ENCODE data around the gene NKX2-4.

NKX2-4 gene

GRCh38 chr20:21394551-21394950, 2.8 kb downstream of the NKX2-4 start:
- DNase-seq (ENCODE audit: low read depth): no peak
- no peak overlapping the region for H3K4me3 ChIP-seq (ENCODE audit: low read depth, low read length)
- TF ChIP-seq CTCF (IDR thresholded peaks at IDR 0.05; ENCODE audit: low read depth, low read length, missing control alignments): no peak
- in situ Hi-C loops (cut with HindIII; ENCODE audit: low sequenced_read_pairs): no loop called here

- in situ Hi-C loops (cut with HindIII; ENCODE audit: low sequenced_read_pairs): no loop called here
- no peak overlapping the region for H3K4me3 ChIP-seq (ENCODE audit: low read depth, low read length)
- no peak for TF ChIP-seq CTCF (IDR thresholded peaks at IDR 0.05; ENCODE audit: low read depth, low read length, missing control alignments)
- no peak for DNase-seq (ENCODE audit: low read depth)
Measured at GRCh38 chr20:21393816-21394519, 3.4 kb downstream of the NKX2-4 start.

- in situ Hi-C loops (cut with HindIII; ENCODE audit: low sequenced_read_pairs): no loop called here
- no peak for DNase-seq (ENCODE audit: low read depth)
- TF ChIP-seq CTCF (IDR thresholded peaks at IDR 0.05; ENCODE audit: low read depth, low read length, missing control alignments): no peak
- H3K4me3 ChIP-seq (ENCODE audit: low read depth, low read length): no peak overlapping the region
Measured at GRCh38 chr20:21393166-21393565, 4.2 kb downstream of the NKX2-4 start.

GRCh38 chr20:21391972-21392352, 5.4 kb downstream of the NKX2-4 start:
- DNase-seq (ENCODE audit: low read depth): no peak
- TF ChIP-seq CTCF (IDR thresholded peaks at IDR 0.05; ENCODE audit: low read depth, low read length, missing control alignments): no peak
- in situ Hi-C loops (cut with HindIII; ENCODE audit: low sequenced_read_pairs): no loop called here
- no peak overlapping the region for H3K4me3 ChIP-seq (ENCODE audit: low read depth, low read length)

- no peak for DNase-seq (ENCODE audit: low read depth)
- in situ Hi-C loops (cut with HindIII; ENCODE audit: low sequenced_read_pairs): no loop called here
- H3K4me3 ChIP-seq (ENCODE audit: low read depth, low read length): no peak overlapping the region
- TF ChIP-seq CTCF (IDR thresholded peaks at IDR 0.05; ENCODE audit: low read depth, low read length, missing control alignments): no peak
Measured at GRCh38 chr20:21391185-21391971, 5.9 kb downstream of the NKX2-4 start.

- DNase-seq (ENCODE audit: low read depth): no peak
- no peak for TF ChIP-seq CTCF (IDR thresholded peaks at IDR 0.05; ENCODE audit: low read depth, low read length, missing control alignments)
- no peak overlapping the region for H3K4me3 ChIP-seq (ENCODE audit: low read depth, low read length)
- in situ Hi-C loops (cut with HindIII; ENCODE audit: low sequenced_read_pairs): no loop called here
Measured at GRCh38 chr20:21390768-21391167, 6.6 kb downstream of the NKX2-4 start.

All from astrocyte of the cerebellum (primary cell).